Ecto neural progenitor cell (in vitro differentiated cells): ENCODE results near the gene DYRK2.
A peak's percentile ranks its signal among the peaks of the same experiment; 100 is the strongest.

Experiments used
- DNase-seq: peaks from one replicate; pipeline ENCODE4 v3.0.0-alpha.2; 2018; ENCODE audit warnings: low spot score

DYRK2 gene

GRCh38 chr12:67646775-67647174, 1.8 kb upstream of the DYRK2 start:
- DNase-seq = no peak

DNA sequence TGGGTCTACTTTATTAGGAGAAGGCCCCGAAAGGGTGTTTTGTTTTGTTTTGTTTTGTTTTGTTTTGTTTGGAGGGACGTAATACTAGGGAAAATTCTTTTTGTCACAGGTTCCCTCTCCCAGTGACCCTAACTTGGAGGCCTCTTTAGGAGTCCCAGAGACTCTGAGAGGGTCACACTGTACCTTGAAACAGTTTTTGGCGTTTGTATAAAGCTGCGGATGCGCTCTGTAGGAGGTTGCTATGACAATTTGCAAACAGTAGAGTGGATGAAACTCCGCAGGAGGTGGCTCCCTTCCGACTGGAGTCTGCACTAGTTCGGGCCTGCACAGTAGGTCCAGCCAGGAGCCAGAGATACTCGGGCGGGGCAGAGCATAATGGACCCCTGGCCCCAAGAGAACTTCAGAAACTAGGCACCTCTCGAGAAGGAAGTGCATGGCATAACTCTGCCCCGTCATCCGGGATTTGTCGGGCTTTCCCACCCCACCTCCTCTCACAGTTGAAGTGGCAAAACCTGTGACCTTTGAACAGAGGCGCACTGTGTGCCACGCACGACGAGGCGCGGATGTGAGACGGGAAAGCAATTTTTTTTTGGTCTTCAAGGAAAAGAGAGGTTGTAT, 1.3 kb upstream of the DYRK2 start:
- DNase-seq = no peak

DNA sequence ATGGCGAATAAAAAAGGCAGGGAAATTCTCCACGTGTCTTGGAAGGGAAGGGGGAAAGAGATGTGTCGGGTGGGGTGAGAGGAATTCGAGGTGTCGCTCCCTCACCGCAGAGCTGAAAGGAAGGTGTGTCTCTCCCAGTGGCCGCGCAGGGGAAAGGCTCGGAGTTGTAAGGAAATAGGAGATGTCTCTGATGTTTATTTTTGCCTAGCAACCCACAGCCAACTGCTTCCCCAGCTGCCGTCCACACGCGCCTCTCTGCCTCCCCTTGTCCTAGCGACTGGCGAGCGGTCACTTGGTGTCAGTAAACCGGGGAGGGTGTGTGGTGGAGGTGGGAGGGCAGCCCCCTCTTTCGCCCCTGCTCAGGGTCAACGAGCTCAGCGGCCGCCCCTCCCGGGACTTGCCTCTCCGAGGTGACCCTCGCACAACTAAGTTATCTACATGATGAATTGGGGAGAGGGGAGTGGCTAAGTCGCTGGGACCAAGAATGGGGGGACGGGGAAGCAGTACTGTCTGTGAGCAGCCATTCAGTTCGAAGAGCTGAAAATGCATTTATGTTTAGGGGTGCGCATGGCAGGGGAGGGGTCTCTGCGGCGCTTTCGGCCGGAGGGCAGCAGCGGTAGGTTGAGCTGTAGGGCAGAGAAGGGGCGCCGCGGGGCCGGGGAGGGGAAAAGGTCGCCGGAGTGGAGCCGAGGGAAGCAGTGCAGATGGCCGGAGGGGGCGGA, 585 bp upstream of the DYRK2 start:
- DNase-seq = peak; percentile 87

GRCh38 chr12:67649261-67649569, 670 bp downstream of the DYRK2 start:
- DNase-seq = no peak

DNA sequence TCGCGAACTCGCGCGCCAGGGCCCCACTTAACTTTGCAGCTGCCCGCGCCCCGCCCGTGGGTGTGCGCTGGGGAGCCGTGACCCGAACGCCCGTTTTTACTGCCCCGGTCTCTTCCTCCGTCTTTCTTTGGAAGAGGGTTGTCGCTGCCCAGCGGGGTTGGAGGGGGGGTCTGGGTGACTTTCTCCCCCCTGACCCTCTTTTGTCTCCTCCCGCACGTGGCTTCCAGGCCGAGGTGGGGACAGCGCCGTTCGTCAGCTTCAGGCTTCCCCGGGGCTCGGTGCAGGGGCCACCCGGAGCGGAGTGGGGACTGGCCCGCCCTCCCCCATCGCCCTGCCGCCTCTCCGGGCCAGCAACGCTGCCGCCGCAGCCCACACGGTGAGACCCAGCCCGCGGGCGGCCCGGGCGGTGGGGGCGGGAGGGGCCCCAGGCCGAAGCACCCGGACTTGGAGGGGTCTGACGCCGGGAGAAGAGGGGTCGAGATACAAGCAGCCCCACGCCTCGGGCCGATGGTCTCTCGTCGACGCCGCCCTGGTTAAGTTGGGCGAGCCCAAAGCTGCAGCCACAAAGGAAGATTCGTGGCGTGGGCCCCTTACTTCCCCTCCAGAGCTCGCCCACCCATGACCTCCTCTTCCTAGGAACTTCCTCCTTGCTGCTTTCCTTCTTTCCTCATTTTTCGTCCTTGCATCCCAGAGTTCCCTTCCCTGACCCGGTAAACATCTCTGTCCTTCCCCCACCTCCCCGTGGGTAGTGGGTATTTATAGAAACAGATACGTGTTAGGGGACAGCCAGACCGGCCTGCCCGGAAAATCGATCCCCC, 1.2 kb downstream of the DYRK2 start:
- DNase-seq = peak; percentile 68

GRCh38 chr12:67650388-67651131, 2.0 kb downstream of the DYRK2 start:
- DNase-seq = no peak

- DNase-seq = no peak
Observed at GRCh38 chr12:67651132-67651695, 2.7 kb downstream of the DYRK2 start.

- no peak for DNase-seq
Observed at GRCh38 chr12:67655829-67656228, 7.3 kb downstream of the DYRK2 start.

DNA sequence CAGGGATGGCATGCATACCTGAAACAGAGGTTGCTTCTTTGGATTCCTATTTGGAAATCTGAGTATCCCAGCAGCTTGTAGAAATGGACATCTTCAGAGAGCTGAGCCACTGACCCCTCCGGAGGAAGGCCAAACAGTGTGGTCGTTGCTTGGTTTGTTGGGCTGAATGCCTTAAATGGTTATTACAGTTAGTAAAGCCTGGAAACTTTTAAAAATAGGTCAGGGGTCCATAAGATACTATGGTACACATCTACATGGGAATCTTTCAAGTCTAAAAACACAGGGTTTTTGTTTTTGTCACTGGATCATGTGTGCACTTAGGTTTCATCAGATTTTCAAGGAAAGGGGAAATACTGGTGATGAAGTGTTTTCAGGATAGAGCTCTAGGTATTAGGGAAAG, 7.7 kb downstream of the DYRK2 start:
- no peak for DNase-seq

GRCh38 chr12:67658486-67658885, 9.9 kb downstream of the DYRK2 start:
- DNase-seq = no peak

DNA sequence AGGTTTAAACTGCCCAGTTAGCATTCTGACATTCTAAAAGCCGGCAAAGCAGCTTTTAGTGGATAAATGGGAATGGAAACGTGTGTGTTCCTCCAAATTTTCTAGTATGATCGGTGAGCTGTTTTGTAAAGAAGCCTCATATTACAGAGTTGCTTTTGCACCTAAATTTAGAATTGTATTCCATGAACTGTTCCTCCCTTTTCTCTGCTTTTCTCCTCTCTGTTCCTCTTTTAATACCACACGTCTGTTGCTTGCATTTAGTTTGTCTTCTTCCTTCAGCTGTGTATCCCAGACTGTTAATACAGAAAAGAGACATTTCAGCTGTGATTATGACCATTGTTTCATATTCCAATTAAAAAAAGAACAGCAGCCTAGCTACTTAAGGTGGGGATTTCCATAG, 10.7 kb downstream of the DYRK2 start:
- no peak for DNase-seq

DNA sequence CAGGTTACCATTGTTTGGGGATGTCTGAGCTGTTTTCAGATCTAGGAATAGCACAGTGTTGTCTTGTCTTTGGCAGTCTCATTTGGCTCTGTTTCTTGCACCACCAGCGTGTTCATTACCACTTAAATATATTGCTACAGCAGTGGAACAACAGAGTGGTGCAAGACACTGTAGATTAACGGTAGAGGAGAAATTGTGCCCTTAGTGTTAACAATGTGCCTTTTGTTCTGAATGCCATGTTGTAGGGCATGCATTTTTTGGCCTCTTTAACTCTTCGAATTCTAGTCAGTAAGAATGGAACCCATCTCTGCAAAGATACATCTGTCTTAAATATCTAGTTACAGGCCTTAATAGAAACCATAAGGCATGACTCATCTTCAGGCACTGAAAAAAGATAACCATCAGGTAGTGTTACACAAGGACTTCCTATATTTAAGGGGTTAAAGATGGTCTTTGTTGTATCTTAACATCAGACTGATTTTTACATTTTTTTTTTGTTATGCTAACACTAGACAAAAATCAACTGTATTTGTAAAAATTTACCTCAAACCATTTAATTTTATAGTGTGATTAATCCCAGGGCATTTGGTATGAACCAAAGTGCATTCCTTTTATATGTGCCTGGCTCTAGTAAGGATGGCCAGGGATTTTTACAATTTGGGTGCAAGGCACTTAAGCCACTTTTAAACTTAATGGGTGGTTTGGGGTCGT, 12.9 kb downstream of the DYRK2 start:
- no peak for DNase-seq

DNA sequence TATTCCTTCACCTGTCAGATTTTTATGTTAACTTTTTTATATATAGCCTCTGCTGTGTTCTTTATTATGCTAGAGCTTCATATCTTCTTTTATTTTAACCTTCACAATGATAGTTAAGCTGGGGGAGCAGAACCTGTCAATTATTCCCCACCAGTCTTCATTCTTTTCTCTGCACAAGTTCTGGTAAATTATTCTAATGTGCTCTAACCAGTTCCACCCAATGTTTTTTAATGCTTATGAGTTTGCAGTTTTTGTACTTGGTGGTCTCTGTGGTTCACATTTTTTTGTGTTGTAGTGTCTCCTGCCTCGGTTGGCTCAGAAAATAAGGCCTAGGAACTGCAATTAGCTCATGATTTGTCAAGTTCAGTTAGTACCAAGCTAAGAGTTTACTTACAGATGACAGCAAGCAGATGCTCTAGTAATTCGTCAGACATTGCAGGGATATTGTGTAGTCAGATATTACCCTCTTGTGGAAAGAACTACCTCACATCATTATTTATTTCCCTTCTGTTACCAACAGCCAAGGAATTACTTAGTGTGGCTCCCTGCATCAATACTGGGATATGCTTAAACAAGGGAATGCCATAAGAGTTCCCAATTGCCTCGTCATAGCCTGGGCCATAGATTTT, 14.5 kb downstream of the DYRK2 start:
- no peak for DNase-seq

GRCh38 chr12:67664171-67664570, 15.6 kb downstream of the DYRK2 start:
- DNase-seq = no peak

DNA sequence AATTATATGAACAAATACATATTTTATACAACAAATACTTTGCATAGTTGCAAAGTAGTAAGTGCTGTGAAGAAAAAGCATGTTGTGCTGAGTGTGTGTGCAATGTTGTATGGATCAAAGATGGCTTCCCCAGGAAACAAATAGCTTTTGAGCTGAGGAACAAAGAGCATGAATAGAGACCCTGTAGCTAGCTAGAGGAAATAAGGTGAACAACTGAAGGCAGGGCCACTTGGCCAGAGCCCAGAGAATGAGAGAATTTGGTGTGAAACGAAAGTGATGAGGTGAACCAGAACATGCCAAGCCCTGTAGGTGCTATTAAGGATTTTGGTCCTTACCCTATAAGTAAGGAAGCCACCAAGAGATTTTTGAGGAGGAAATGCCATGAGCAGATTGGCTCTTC, 17.1 kb downstream of the DYRK2 start:
- no peak for DNase-seq

DNA sequence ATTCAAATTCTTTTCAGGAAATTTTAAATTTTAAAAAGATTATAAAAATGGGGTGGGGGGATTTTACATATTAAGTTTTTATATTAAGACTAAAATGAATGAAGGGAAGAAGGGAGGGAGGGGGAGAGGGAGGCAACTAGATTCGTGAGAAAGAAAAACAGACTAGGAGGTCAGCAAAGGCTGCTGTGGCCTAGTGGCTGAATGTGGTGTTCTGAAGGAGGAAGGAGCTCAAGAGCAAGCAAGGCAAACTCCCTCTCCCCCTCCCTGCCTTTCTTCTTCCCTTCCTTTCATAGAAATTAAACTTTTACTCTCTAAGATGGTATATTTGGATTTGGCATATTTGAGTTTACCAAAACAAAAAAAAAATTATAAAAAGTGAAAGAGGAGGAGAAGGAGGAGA, 18.1 kb downstream of the DYRK2 start:
- no peak for DNase-seq

- no peak for DNase-seq
Observed at GRCh38 chr12:67667276-67668073, 18.9 kb downstream of the DYRK2 start.

DNA sequence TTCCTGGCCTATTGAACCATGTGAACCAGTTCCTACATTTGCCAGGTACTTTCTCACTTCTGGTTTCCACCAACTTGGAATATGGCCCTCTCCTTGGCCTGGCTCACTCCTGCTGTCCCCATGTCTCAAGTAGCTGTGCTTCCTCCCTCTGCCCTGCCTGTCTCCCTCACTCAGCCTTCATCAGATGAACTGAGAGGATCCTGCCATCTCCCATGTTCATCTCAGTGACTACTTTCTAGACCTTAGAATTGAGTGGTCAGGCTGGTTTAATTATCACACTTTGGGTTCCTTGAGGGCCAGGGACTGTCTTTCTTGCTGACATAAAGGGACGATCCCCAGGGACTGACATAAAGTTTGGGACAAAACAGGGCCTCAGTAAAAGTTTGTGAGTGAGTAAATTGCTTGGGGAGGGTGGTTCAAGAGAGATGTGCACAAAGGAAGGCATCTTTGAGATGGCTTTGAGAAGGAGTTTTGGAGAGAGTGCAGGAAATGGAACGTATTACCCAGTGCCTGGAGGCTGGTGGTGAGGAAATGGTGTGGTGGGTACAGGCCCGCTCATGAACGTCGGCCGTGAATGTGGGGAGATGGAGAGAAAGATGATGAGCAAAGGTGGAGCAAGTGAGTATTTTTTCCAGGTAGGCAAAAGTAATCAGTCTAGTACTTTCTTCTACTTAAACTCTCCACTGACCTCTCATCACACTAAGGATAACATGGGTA, 20.8 kb downstream of the DYRK2 start:
- no peak for DNase-seq

DNA sequence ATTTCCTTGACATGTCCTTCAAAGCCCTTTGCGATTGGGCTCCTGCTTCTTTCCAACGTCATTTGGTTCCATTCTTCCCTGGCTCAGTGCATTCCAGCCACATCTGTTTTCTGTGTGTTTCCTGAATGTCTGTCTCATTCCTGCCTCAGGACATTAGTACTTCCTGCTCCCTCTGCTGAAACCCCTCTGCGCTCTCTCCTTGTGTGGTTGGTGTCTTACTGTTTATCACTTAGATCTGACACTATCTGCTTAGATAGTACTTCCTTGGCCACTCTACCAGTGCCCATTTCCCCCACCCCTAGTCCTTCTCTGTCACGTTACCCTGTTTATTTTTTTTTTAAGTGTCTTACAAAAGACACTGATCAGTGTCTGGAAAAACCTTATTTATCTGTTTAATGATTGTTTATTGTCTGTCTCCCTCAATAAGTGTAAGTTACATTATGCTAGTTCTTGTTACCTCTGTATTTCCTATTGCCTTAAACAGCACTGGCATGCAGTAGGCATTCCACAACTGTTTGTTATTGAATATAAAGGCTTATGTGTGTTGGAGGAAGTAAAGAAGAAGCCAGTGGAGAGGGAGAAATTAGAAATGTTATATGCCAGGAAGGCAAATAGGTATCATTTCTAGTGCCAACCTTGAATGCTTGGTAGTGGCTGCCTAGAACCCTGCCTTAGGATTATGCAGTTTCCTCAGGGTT, 21.5 kb downstream of the DYRK2 start:
- DNase-seq = no peak
